HG02884 (cell line): ENCODE data around the gene SPOCK2.

Experiments
- ATAC-seq: cut with Tn5 transposase; IDR thresholded peaks from one replicate; pipeline ENCODE4 v1.9.1; 2021; ENCODE audit warnings: mild to moderate bottlenecking, moderate library complexity; ENCODE audit not compliant: unreplicated experiment

Gene SPOCK2

GRCh38 chr10:72090326-72090725, 2.0 kb upstream of the SPOCK2 start:
- ATAC-seq, result no peak

DNA sequence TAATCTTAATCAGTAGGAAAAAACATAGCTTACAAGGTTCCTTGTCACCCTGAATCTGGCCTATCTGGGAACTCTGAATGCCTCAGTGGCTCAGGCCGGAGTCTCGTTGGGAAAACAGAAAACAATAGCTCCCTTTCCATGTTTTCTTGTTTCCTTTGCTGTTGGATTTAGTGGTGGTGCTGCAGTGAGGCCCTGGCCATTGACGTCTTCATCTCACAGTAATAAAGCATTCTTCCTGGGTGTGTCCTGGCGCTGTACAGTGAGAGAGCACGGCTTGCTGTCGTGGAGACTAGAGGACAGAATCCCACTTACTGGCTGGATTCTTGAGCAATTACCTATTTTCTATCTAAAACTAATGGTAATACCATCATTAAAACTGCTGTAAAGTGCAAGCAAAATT, 1.3 kb upstream of the SPOCK2 start:
- no peak for ATAC-seq

- no peak for ATAC-seq
Measured at GRCh38 chr10:72088889-72089575, 681 bp upstream of the SPOCK2 start.

- no peak for ATAC-seq
Measured at GRCh38 chr10:72087392-72087968, 871 bp downstream of the SPOCK2 start.

GRCh38 chr10:72086466-72087391, 1.6 kb downstream of the SPOCK2 start:
- ATAC-seq, result no peak

GRCh38 chr10:72085864-72086465, 2.4 kb downstream of the SPOCK2 start:
- ATAC-seq, result no peak

DNA sequence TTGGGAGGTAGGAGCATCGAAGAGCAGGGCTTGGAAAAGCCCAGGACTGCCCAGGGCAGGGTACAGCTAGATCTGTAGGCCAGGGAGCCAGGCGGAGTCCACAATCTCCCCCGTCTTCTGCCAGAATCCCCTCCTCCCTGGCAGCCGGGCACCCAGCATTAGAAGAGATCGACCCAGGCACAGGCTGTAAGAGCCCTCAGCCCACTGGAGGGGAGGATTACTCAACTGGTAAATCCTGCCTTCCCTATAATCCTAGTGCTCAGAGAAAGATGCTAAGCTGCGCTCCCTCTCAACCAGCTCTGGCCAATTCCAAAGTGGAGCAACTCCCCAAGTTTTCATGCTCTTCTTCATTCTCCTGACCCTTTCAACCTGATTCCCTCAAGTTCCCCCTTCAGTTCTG, 3.2 kb downstream of the SPOCK2 start:
- ATAC-seq, result no peak

DNA sequence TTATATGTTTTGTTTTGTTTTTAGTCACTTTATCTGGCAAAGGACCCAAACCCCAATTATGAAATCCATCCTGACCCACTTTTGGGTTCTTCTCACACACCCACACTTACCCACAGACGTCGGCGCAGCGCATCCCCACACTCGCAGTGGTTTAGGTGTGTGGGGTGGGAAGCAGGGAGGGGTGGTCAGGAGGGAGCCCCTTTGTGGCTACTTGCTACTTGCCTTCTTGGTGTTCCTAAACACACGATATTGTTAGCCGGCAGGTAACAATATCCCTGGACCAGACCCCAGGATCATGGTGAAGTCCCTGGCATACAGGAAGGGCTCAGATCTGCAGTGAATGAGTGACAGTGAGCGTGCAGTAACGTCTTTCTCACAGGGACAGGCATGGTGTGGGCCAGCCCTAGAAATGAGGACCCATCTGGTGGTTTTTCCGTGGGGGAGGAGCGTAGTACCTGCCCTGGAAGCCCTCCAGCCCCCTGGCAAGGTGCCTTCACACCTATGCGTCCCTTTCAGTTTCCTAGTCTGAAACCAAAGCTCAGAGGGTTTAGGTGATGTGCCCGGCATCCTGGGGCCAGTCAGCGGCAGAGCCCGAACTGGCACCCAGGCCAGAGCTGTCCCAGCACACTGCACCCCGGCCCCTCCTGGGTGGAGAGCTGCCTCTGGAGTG, 4.4 kb downstream of the SPOCK2 start:
- ATAC-seq, result no peak

DNA sequence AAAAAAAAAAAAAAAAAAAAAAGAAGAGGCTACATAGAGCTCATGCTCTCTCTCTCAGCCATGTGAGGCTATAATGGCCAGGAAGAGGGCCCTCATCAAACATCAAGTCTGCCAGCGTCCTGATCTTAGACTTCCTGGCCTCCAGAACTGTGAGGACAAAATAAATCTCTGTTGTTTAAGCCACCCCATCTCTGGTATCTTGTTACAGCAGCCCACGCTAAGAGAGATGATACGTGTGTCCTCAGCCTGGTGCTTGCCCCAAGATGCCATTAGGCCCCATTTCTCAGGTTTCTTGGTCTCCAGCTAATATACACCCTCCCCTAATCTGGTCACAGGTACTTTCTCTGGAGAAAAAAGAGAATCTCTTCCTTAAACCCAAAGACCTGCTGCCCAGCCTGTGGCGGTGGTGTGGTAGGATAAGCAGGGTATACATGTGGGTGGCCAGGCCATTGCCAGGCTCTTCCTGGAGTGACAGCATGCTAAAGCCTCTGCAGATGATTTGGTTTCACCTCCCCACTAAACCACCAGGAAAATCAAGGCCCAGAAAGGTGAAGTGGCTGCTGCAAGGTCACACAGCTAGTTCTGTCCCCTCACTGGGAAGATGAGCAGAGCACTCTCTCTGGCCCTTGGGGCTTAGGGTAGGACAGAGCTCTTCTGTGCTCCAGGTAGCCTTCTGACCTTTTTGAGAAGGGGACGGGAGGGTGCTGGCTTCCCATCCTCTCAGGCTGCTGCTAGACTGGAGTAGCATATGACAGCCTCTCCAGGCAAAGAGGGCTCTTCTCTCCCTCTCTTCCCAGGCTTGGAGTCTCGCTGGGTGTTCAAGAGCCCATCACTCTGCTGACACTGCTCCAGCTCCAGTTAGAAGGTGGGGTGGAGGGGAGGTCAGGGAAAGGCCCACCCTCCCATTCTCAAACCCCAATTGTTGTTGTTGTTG, 5.2 kb downstream of the SPOCK2 start:
- ATAC-seq, result no peak

DNA sequence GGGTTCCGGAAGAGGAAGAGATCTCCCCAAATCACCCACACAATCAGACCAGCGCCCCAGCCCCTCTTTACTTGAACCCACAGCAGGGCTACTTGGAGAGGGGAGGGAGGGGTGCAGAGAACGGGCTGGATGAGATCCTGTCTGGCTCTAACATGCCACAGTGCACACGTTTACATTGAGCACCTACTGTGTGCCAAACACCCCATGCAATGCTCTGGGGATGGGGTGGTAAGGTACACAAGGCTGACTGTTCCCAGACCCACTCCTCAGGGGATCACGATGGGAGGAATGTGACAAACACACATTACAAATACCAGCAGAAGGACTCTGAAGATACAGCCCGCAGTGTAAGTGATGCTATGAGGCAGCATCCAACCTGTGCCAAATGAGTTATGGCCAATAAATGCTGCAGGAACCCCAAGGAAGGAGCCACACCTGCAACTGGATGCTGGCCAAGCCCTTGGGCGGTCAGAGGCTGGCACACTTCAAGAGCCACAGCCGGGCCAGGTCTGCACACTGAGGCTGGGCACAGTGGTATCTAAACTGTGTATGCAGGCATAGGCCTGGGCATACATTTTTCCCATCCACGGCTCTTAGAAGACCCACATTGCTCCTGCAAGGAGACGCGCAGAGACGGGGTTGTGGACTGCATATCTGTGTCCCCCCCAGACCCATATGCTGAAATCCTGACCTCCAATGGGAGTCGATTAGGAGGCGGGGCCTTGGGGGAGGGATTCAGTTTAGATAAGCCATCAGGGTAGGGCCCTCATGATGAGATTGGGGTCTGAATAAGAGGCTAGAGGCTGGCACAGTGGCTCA, 6.4 kb downstream of the SPOCK2 start:
- no peak for ATAC-seq

- no peak for ATAC-seq
Measured at GRCh38 chr10:72081210-72081609, 7.1 kb downstream of the SPOCK2 start.

- ATAC-seq, result no peak
Measured at GRCh38 chr10:72080042-72080975, 8.0 kb downstream of the SPOCK2 start.

DNA sequence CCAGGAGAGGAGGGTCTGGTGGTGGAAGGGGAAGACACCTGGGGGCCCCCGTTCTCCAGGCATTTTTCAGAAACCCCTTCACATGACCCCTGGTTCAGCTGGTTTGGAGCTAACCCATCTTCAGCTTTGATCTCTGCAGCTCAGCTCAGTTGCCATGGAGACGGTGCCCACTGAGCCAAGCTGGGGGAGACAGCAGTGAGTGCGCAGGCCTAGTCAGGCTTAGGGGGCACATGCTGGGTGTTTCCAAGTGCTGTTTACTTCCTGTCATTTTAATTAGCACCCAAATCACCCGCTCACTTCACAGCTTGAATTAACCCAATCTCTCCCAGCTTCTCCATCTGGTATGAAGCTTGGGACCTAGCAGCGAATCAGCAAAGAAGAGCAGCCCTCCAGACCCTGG, 9.0 kb downstream of the SPOCK2 start:
- no peak for ATAC-seq

DNA sequence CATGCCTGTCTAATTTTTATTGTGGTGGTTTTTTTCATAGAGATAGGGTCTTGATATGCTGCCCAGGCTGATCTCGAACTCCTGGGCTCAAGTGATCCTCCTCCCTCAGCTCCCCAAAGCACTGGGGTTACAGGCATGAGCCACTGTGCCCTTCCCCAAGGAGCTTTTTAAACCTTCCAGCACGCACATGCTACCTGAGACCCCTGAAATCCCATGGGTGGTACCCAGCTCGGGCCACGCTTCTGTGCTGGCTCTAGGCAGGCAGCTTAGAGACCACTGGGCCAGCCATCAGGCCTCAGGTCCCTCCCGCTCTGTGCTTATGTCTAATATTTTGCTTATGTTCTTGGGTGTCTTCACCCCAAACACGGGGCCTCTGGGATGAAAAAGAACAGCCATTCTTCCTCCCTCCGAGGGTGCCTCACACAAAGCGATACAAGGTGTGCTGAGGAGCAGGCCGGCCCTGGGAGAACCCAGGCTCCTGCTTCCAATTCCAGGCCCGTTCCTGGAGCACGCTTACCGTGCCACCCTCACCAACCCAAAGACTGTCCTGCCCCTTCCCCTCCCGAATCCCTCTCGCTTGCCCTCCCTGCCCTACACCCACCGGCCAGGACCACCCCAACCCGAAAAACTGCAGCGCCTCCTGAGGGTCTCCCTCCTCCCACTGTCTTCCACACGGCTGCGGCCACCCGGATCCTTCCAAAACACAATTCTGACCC, 10.9 kb downstream of the SPOCK2 start:
- no peak for ATAC-seq

GRCh38 chr10:72076756-72077155, 11.6 kb downstream of the SPOCK2 start:
- ATAC-seq, result no peak

GRCh38 chr10:72075376-72076115, 12.8 kb downstream of the SPOCK2 start:
- ATAC-seq, result no peak
